MCF 10A (cell line): Measurements from ENCODE around the gene UBE3A. TPM values are rescaled to one million over a fixed set of nuclear protein-coding genes. Genes with fewer than 3 reads are reported as not detected.
"Not testable (repeated sequence)": the region's sequence is repeated elsewhere in the genome, so short reads cannot be mapped to it uniquely, and the experiment has no call there.

Experiments
- BruUV-seq: library from RNA; stranded (reverse); fragments of 400-500 nt; replicated peaks from 2 replicates; lab custom pipeline; 2021; lab: Mats Ljungman, UMichigan
- CTCF ChIA-PET: fragments of 300-600 bp; sonication (Branson Sonifier 250); formaldehyde crosslinking; extraction: SDS; loops from one replicate; lab custom pipeline; 2021; ENCODE audit warnings: antibody characterized with exemption, inconsistent platforms; lab: Yijun Ruan, JAX
- POLR2A ChIA-PET: fragments of 300-600, 350-650 bp; sonication (Branson Sonifier 250); formaldehyde crosslinking; extraction: SDS; loops from one replicate; lab custom pipeline; 2020; ENCODE audit warnings: antibody characterized with exemption, inconsistent platforms; lab: Yijun Ruan, JAX
- DNase-seq: peaks from one replicate; pipeline ENCODE4 v3.0.0-alpha.2; 2018; ENCODE audit not compliant: unreplicated experiment
- H3K27ac Mint-ChIP-seq: one replicate; pipeline ENCODE4 v1.8.0; 2022; ENCODE audit warnings: mild to moderate bottlenecking, low read depth, mixed read lengths; ENCODE audit not compliant: unreplicated experiment
- H3K27me3 Mint-ChIP-seq: one replicate; pipeline ENCODE4 v1.8.0; 2022; ENCODE audit warnings: mixed read lengths; ENCODE audit not compliant: insufficient read depth, unreplicated experiment
- H3K36me3 Mint-ChIP-seq: one replicate; pipeline ENCODE4 v1.8.0; 2022; ENCODE audit warnings: mild to moderate bottlenecking, moderate library complexity, mixed read lengths; ENCODE audit not compliant: insufficient read depth, unreplicated experiment
- H3K4me1 Mint-ChIP-seq: one replicate; pipeline ENCODE4 v1.8.0; 2022; ENCODE audit warnings: mixed read lengths; ENCODE audit not compliant: insufficient read depth, unreplicated experiment
- H3K4me3 Mint-ChIP-seq: one replicate; pipeline ENCODE4 v1.8.0; 2022; ENCODE audit warnings: mild to moderate bottlenecking, moderate library complexity, mixed read lengths; ENCODE audit not compliant: unreplicated experiment
- H3K9me3 Mint-ChIP-seq: one replicate; pipeline ENCODE4 v1.8.0; 2022; ENCODE audit warnings: mixed read lengths; ENCODE audit not compliant: unreplicated experiment
- intact Hi-C: fragments of 100-400 bp; cut with micrococcal nuclease; formaldehyde crosslinking; loops from 2 replicates; pipeline ENCODE4 v1.14.1; 2022
- total RNA-seq: library from RNA; stranded (reverse); gene quantifications from 2 replicates; pipeline ENCODE4 v1.2.3, GENCODE V29; 2022
- TF ChIP-seq, protein P1 (sequence below): fragments of 200-600 bp; IDR thresholded peaks from one replicate; pipeline ENCODE4 v1.8.0; 2022; ENCODE audit warnings: antibody characterized with exemption, mild to moderate bottlenecking; ENCODE audit not compliant: unreplicated experiment

The UBE3A gene
- total RNA-seq, 1 experiment from 2014 or later = 101 TPM

- TF ChIP-seq, protein P1, sequence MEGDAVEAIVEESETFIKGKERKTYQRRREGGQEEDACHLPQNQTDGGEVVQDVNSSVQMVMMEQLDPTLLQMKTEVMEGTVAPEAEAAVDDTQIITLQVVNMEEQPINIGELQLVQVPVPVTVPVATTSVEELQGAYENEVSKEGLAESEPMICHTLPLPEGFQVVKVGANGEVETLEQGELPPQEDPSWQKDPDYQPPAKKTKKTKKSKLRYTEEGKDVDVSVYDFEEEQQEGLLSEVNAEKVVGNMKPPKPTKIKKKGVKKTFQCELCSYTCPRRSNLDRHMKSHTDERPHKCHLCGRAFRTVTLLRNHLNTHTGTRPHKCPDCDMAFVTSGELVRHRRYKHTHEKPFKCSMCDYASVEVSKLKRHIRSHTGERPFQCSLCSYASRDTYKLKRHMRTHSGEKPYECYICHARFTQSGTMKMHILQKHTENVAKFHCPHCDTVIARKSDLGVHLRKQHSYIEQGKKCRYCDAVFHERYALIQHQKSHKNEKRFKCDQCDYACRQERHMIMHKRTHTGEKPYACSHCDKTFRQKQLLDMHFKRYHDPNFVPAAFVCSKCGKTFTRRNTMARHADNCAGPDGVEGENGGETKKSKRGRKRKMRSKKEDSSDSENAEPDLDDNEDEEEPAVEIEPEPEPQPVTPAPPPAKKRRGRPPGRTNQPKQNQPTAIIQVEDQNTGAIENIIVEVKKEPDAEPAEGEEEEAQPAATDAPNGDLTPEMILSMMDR = no peak
- DNase-seq = no peak
- ChIA-PET POLR2A (no interaction called here), CTCF (interaction anchor here (0.6 kb wide), 1 partner anchor 10 kb away, joined by 3 read pairs; no protein-coding TSS in a partner anchor)
- Mint-ChIP-seq H3K4me1 (peaks cover 17% of the 10 kb centered on the region), H3K27me3 (no peaks in the 10 kb centered on the region), H3K36me3 (no peaks in the 10 kb centered on the region), H3K4me3 (no peak overlapping the region), H3K27ac (no peak overlapping the region), H3K9me3 (peaks cover 8% of the 10 kb centered on the region)
- no TSS peak for BruUV-seq
- intact Hi-C loops = no loop called here
Measured at GRCh38 chr15:25454771-25455170, 15.9 kb upstream of the UBE3A start.

DNA sequence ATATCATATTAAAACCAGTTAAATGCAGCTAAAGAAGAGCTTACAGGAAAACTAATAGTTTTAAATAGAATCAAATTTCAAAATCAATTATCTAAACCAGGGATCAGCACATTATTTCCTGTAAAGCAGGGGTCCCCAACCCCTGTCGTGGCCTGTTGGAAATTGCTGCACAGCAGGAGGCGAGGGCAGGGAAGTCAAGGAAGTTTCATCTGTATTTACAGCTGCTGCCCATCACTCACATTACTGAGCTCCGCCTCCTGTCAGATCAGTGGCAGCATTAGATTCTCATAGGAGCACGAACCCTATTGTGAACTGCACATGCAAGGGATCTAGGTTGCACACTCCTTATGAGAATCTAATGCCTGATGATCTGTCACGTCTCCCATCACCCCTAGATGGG is 14.4 kb upstream of the UBE3A start:
- BruUV-seq, H3K4me3 Mint-ChIP-seq, H3K36me3 Mint-ChIP-seq, intact Hi-C loops, H3K27ac Mint-ChIP-seq, H3K27me3 Mint-ChIP-seq, DNase-seq: not testable (repeated sequence)
- peaks cover 14% of the 10 kb centered on the region for H3K9me3 Mint-ChIP-seq
- ChIA-PET CTCF (interaction anchor here (0.7 kb wide), 2 partner anchors 109 to 337 kb away, joined by 3 to 4 read pairs; no protein-coding TSS in a partner anchor), POLR2A (interaction anchor here (0.7 kb wide), 1 partner anchor 1453 kb away, joined by 3 read pairs; no protein-coding TSS in a partner anchor)
- H3K4me1 Mint-ChIP-seq = peaks cover 17% of the 10 kb centered on the region

- POLR2A ChIA-PET = interaction anchor here (1.2 to 1.3 kb wide), 2 partner anchors 11 to 12 kb away, joined by 3 to 4 read pairs; no protein-coding TSS in a partner anchor
- Mint-ChIP-seq H3K36me3 (no peaks in the 10 kb centered on the region), H3K4me1 (peaks cover 8% of the 10 kb centered on the region), H3K27ac (no peak overlapping the region), H3K4me3 (no peak overlapping the region), H3K9me3 (peaks cover 14% of the 10 kb centered on the region), H3K27me3 (no peaks in the 10 kb centered on the region)
- TF ChIP-seq, protein P1 = no peak
- intact Hi-C loops = no loop called here
- CTCF ChIA-PET = no interaction called here
- DNase-seq = no peak
- no TSS peak for BruUV-seq
Measured at GRCh38 chr15:25451501-25451900, 12.7 kb upstream of the UBE3A start.

DNA sequence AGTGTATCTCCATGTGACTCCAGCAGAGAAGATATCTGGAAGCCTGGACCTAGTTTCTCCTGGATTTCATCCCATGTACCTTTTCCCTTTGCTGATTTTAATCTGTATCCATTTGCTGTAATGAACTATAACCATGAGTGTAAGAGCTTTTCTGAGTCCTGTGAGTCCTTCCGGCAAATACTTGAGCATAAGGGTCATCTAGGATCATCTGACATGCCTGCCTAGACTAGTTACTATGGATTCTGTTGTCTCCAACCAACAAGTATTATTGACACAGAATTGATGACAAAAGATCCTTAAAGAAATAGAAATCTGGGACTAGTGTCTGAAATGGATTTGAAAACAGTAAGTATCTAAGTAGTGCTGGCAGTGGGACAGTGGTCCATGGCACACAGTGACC is 11.3 kb upstream of the UBE3A start:
- no peak overlapping the region for H3K27ac Mint-ChIP-seq
- intact Hi-C loops = no loop called here
- no peak for DNase-seq
- no peak overlapping the region for H3K4me3 Mint-ChIP-seq
- TF ChIP-seq, protein P1 = no peak
- H3K9me3 Mint-ChIP-seq = peaks cover 14% of the 10 kb centered on the region
- no peaks in the 10 kb centered on the region for H3K4me1 Mint-ChIP-seq
- no TSS peak for BruUV-seq
- ChIA-PET POLR2A (no interaction called here), CTCF (interaction anchor here (0.6 to 0.8 kb wide), 2 partner anchors 10 to 82 kb away, joined by 3 read pairs; no protein-coding TSS in a partner anchor)
- no peaks in the 10 kb centered on the region for H3K36me3 Mint-ChIP-seq
- H3K27me3 Mint-ChIP-seq = no peaks in the 10 kb centered on the region

DNA sequence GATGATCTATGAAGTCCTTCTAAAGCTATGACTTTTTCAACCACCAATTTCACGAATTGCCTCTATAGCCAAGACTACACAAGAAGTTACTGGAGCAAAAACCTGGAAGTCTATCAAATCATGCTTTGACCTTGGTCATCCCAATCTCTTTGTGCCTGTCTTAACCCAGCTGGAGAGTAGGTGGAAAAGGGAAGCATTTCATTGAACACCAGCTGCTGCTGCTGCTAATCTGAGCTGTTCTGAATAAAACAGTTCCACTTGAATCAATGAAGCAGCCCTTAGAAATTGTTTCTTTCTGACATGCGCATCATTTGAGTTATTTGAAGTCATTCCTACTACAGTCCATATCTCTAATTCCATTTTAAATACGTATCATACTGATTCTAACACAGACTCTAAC is 7.3 kb upstream of the UBE3A start:
- intact Hi-C loops = no loop called here
- Mint-ChIP-seq H3K27ac (no peak overlapping the region), H3K9me3 (peaks cover 6% of the 10 kb centered on the region), H3K4me1 (no peaks in the 10 kb centered on the region), H3K36me3 (no peaks in the 10 kb centered on the region), H3K4me3 (no peak overlapping the region), H3K27me3 (no peaks in the 10 kb centered on the region)
- BruUV-seq = no TSS peak
- ChIA-PET POLR2A (no interaction called here), CTCF (no interaction called here)
- TF ChIP-seq, protein P1 = no peak
- DNase-seq = no peak
